C4-2B (cell line): ENCODE measurements around the gene OR2V1.

Experiments used
- ZFX ChIP-seq: fragments of 450-650 bp; IDR thresholded peaks from 2 replicates; pipeline ENCODE4 v1.6.1; 2017
- TF ChIP-seq, protein P1 (sequence below): fragments of 450-650 bp; conservative IDR thresholded peaks from 2 replicates; pipeline ENCODE4 v1.5.1; 2017; ENCODE audit warnings: mild to moderate bottlenecking

DNA sequence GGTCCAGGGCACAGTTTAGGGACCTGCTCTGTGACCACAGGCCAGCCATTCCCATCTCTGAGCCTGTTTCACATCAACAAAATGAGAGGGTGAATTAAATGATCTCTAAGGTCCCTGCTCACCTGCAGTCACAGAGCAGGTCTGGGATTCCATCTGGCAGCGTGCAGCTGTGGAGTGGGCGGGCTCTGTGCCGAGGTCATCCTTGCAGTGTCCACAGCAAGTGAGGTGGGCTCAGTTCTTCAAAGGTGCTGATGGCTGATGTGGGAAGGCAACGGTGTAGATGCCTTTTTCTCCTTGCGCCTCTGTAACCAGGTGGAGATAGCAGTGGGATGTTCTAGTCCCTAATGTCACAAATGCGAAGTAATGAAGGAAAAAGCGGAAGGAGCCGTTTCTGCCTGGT lies 11.9 kb downstream of the OR2V1 start:
- TF ChIP-seq, protein P1, sequence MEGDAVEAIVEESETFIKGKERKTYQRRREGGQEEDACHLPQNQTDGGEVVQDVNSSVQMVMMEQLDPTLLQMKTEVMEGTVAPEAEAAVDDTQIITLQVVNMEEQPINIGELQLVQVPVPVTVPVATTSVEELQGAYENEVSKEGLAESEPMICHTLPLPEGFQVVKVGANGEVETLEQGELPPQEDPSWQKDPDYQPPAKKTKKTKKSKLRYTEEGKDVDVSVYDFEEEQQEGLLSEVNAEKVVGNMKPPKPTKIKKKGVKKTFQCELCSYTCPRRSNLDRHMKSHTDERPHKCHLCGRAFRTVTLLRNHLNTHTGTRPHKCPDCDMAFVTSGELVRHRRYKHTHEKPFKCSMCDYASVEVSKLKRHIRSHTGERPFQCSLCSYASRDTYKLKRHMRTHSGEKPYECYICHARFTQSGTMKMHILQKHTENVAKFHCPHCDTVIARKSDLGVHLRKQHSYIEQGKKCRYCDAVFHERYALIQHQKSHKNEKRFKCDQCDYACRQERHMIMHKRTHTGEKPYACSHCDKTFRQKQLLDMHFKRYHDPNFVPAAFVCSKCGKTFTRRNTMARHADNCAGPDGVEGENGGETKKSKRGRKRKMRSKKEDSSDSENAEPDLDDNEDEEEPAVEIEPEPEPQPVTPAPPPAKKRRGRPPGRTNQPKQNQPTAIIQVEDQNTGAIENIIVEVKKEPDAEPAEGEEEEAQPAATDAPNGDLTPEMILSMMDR: no peak
- TF ChIP-seq ZFX: no peak
